Activated CD4-positive, CD25-positive, alpha-beta regulatory T cell treated with anti-CD3 and anti-CD28 coated beads, Interleukin-2, amount 50 U/mL, for 72 hours (primary cell): ENCODE results near the gene MGAT4C.

Source experiments
- DNase-seq: peaks from one replicate; pipeline ENCODE4 v3.0.0; 2021

Gene MGAT4C

GRCh38 chr12:85963326-85963725 is 292.9 kb downstream of the MGAT4C start:
- no peak for DNase-seq

GRCh38 chr12:85956081-85956480 is 300.1 kb downstream of the MGAT4C start:
- no peak for DNase-seq

- no peak for DNase-seq
These were observed 301.1 kb downstream of the MGAT4C start for GRCh38 chr12:85955127-85955526.

DNA sequence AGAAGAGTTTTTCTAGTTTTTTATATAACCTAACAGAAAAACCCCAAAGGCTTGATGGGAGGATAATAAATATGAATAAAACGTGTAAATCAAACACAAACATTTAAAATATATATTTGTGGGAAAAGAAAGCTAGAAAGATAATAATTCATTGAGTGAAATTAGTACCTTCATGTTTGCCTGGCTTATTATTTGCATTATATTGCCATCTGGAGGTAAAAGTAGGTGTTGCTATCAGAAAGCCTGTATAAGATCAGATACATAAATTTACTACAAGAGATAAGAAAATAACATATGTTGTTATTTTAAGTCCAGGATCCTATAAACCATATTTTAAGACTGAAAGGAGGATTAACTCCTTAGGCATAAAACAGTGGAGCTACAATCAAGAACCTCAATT is 304.4 kb downstream of the MGAT4C start:
- no peak for DNase-seq

- no peak for DNase-seq
These were observed 306.9 kb downstream of the MGAT4C start for GRCh38 chr12:85949253-85949652.

DNA sequence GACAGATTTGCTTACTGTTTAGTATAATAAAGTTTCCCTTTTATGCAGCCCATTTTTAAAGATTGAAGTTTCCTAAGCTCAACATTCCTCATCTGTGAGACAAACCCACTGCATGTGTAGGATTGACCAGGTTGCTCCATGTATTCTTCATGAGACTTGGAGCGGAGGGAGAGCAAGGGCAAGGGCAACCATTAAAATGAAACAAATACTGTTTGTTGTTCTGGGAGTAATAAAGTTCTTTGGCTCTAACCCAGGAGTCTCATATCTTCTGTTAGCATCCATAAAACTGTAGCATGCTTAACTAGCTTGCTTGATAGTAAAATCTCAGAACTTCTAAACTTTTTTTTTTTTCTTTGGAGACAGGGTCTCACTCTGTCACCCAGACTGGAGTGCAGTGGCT is 307.9 kb downstream of the MGAT4C start:
- DNase-seq = no peak

DNA sequence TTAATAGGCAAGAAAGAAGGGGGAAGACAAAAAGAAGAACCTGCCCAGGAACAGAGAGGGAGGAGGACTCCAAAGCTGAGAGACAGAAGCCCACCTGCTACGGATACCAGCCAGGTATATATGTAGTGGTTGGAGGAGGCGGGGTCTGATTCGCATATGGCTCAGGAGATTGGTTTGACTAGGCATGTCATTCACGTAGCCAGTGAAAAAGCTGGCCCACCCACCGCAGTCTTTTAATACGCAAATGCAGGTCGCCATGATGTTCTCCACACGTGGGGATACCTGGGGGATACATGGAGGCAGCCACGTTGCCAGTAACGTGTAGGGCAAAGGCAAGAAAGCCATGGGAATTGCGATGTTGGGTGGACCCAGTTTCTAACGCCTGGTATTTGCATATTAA is 308.9 kb downstream of the MGAT4C start:
- no peak for DNase-seq

GRCh38 chr12:85946375-85946774 is 309.8 kb downstream of the MGAT4C start:
- no peak for DNase-seq

DNA sequence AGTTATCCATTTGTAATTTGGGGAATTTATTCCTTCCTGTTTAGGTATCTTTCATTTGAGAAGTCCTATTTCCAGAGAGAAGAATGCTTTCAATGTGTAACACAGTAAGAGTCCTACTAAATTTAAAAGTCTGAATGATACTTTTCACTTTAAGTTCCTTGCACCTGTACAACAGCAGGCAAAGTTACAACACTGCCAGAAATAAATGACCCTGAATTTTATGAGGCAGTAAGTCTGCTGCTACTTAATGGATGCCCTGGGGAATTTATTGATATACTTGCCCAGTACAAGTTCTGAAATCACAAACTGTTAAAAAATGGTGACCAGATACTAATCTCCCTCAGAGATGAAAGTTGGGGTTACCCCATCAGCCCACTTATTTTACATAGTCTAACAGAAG is 329.0 kb downstream of the MGAT4C start:
- DNase-seq = no peak

DNA sequence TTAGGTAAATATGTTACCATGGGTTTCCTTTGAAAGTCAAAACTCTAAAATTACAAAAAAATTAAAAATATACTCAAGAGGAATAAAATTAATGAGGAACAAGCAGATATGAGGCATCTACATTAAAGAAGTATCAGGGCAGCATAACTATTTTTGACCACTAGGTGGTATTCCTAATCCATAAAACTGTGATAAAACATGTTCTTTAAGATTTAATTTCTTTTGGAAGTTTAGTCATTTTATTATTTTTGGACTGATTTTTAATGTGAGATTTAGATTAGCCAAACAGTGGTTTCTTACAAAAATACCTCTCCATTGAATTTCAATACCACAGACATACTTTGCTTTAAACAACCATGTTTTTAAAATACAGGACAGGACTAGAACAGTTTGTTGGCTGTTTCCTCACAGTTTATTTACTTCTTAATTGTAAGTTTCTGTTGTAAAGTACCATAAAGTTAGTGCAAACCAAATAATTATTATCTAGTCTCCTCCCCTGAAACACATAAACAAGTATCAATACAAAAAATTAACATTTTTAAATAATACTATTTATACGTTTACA is 332.3 kb downstream of the MGAT4C start:
- DNase-seq = no peak

- DNase-seq = no peak
These were observed 335.8 kb downstream of the MGAT4C start for GRCh38 chr12:85920324-85920947.
